HepG2 (cell line): ENCODE data around the gene PROS1. TPM values are rescaled to one million over a fixed set of nuclear protein-coding genes. Genes with fewer than 3 reads are reported as not detected.

Experiments
- ATAC-seq: fragments of 200-7000 bp; cut with Tn5 transposase; 3 replicates; pipeline ENCODE4 v1.9.1; 2020; ENCODE audit warnings: mild to moderate bottlenecking, moderate library complexity
- BruUV-seq: library from RNA; stranded (reverse); fragments of 400-500 nt; replicated peaks from 2 replicates; lab custom pipeline; 2021; lab: Mats Ljungman, UMichigan
- CTCF ChIA-PET: fragments of 300-600 bp; formaldehyde crosslinking; extraction: SDS; loops from one replicate; lab custom pipeline; 2021; ENCODE audit warnings: low total read pairs, inconsistent platforms, low intra/inter-chr PET ratio; lab: Yijun Ruan, JAX
- POLR2A ChIA-PET: fragments of 350-600 bp; sonication (Branson Sonifier 250); formaldehyde crosslinking; loops from one replicate; lab custom pipeline; 2020; ENCODE audit warnings: antibody characterized with exemption, inconsistent platforms; lab: Yijun Ruan, JAX
- DNase-seq: peaks from one replicate; pipeline ENCODE4 v3.0.0-alpha.2; 2015; ENCODE audit warnings: low spot score
- FAIRE-seq: peaks from 3 replicates; lab custom pipeline; 2011; peaks lifted over from hg19 to GRCh38; lab: Jason Lieb, UNC
- H2AFZ ChIP-seq: one replicate; pipeline ENCODE4 v1.6.1; 2011; ENCODE audit warnings: low read length, inconsistent platforms
- H3K27ac ChIP-seq: fragments of 300-600 bp; 3 replicates; pipeline ENCODE4 v1.8.0; 2011; ENCODE audit warnings: mixed run types, mild to moderate bottlenecking, mixed read lengths, low read length, inconsistent platforms; ENCODE audit not compliant: insufficient read depth; ENCODE audit errors: extremely low read length
- H3K27me3 ChIP-seq, 2 experiments: fragments of 200-600 bp in 1 of 2; 2 replicates in 1 of 2; 3 replicates in 1 of 2; pipeline versions ENCODE4 v1.6.0 to v1.8.0; 2011; ENCODE audit warnings: low read length in 2 of 2, mild to moderate bottlenecking in 2 of 2, moderate library complexity in 2 of 2, inconsistent platforms in 1 of 2; ENCODE audit not compliant: insufficient read depth in 2 of 2, control insufficient read depth in 1 of 2
- H3K36me3 ChIP-seq, 2 experiments: fragments of 200-600 bp in 1 of 2; replicated peaks in 1 of 2; 2 replicates in 1 of 2; 3 replicates in 1 of 2; pipeline versions ENCODE4 v1.5.1 to v1.8.0; 2011; ENCODE audit warnings: low read length in 2 of 2, inconsistent platforms in 1 of 2; ENCODE audit not compliant: insufficient read depth in 2 of 2, control insufficient read depth in 1 of 2
- H3K4me1 ChIP-seq: 2 replicates; pipeline ENCODE4 v1.5.1; 2012; ENCODE audit warnings: low read length, inconsistent platforms; ENCODE audit not compliant: insufficient read depth
- H3K4me2 ChIP-seq: 2 replicates; pipeline ENCODE4 v1.6.0; 2011; ENCODE audit warnings: low read depth, low read length, inconsistent platforms
- H3K4me3 ChIP-seq, 3 experiments: fragments of 200-600 bp in 1 of 3; sonication (generic), shearing (Covaris generic) in 1 of 3; replicated peaks in 1 of 3; 2 replicates each; pipeline ENCODE4 v1.5.1; 2011 to 2016; ENCODE audit warnings: low read length in 3 of 3, inconsistent platforms in 2 of 3, low read depth in 2 of 3, mild to moderate bottlenecking in 2 of 3, control low read depth in 1 of 3, mixed read lengths in 1 of 3; ENCODE audit not compliant: insufficient read depth in 1 of 3
- H3K79me2 ChIP-seq: one replicate; pipeline ENCODE4 v1.6.1; 2011; ENCODE audit warnings: low read length, inconsistent platforms; ENCODE audit not compliant: insufficient read depth
- H3K9ac ChIP-seq: 2 replicates; pipeline ENCODE4 v1.6.0; 2011; ENCODE audit warnings: mild to moderate bottlenecking, low read depth, low read length, inconsistent platforms; ENCODE audit not compliant: insufficient read depth
- H3K9me3 ChIP-seq: 2 replicates; pipeline ENCODE4 v1.5.1; 2012; ENCODE audit warnings: mild to moderate bottlenecking, low read length
- H4K20me1 ChIP-seq: 2 replicates; pipeline ENCODE4 v1.6.0; 2011; ENCODE audit warnings: inconsistent platforms, mild to moderate bottlenecking, low read length, moderate library complexity; ENCODE audit not compliant: insufficient read depth
- AHR ChIP-seq: IDR thresholded peaks from 2 replicates; pipeline ENCODE4 v1.6.1; 2018; ENCODE audit warnings: missing genetic modification reagents, missing compliant biosample characterization
- DR1 ChIP-seq: sonication (generic); formaldehyde crosslinking; IDR thresholded peaks from 2 replicates; pipeline ENCODE4 v1.8.0; 2021; ENCODE audit warnings: mild to moderate bottlenecking, missing genetic modification reagents, inconsistent platforms
- KAT2B ChIP-seq: fragments of 150-350 bp; IDR thresholded peaks from 2 replicates; pipeline ENCODE4 v1.6.1; 2014; ENCODE audit warnings: low read depth, low read length, borderline replicate concordance
- MEIS2 ChIP-seq: sonication (generic); formaldehyde crosslinking; IDR thresholded peaks from 2 replicates; pipeline ENCODE4 v1.9.0; 2021; ENCODE audit warnings: mild to moderate bottlenecking, missing genetic modification reagents
- NFKB2 ChIP-seq: sonication (generic); formaldehyde crosslinking; IDR thresholded peaks from 2 replicates; pipeline ENCODE4 v1.4.0; 2020; ENCODE audit warnings: missing genetic modification reagents, borderline replicate concordance
- NR2C2 ChIP-seq: sonication (generic); formaldehyde crosslinking; IDR thresholded peaks from 2 replicates; pipeline ENCODE4 v1.4.0; 2020; ENCODE audit warnings: missing genetic modification reagents, mild to moderate bottlenecking, moderate library complexity, borderline replicate concordance
- RXRB ChIP-seq: IDR thresholded peaks from 2 replicates; pipeline ENCODE4 v1.6.1; 2016; ENCODE audit warnings: borderline replicate concordance, missing genetic modification reagents, missing compliant biosample characterization
- SATB2 ChIP-seq: sonication (generic); formaldehyde crosslinking; IDR thresholded peaks from 2 replicates; pipeline ENCODE4 v1.5.0; 2020; ENCODE audit warnings: missing genetic modification reagents
- SRSF9 ChIP-seq: fragments of 200-400 bp; formaldehyde crosslinking; IDR thresholded peaks from 2 replicates; pipeline ENCODE4 v1.6.1; 2018; ENCODE audit warnings: borderline replicate concordance, mild to moderate bottlenecking, low read depth, low read length; ENCODE audit not compliant: insufficient read depth, poor library complexity, severe bottlenecking
- ZNF484 ChIP-seq: sonication (generic); formaldehyde crosslinking; IDR thresholded peaks from 2 replicates; pipeline ENCODE4 v1.5.1; 2020; ENCODE audit warnings: mild to moderate bottlenecking, low read depth, missing genetic modification reagents, borderline replicate concordance
- ZNF546 ChIP-seq: sonication (generic); formaldehyde crosslinking; conservative IDR thresholded peaks from 2 replicates; pipeline ENCODE4 v1.8.1; 2023; ENCODE audit warnings: mild to moderate bottlenecking, missing genetic modification reagents
- ZNF616 ChIP-seq: sonication (generic); formaldehyde crosslinking; IDR thresholded peaks from 2 replicates; pipeline ENCODE4 v1.5.0; 2020; ENCODE audit warnings: low read depth, mild to moderate bottlenecking, missing genetic modification reagents
- ZNF7 ChIP-seq: IDR thresholded peaks from 2 replicates; pipeline ENCODE4 v1.6.1; 2016; ENCODE audit warnings: missing biosample characterization, missing genetic modification reagents
- ZNF720 ChIP-seq: sonication (generic); formaldehyde crosslinking; IDR thresholded peaks from 2 replicates; pipeline ENCODE4 v1.4.0; 2020; ENCODE audit warnings: missing genetic modification reagents
- WGBS: methylation state at CpG from one replicate; pipeline ENCODE4 v1.1.6; 2017; ENCODE audit warnings: low lambda C conversion rate; 5-methylcytosine and 5-hydroxymethylcytosine counted together
- in situ Hi-C: cut with HindIII; loops from 2 replicates; pipeline ENCODE4 v1.10.0; 2017; ENCODE audit warnings: low pct_unique_long_range_greater_than_20kb; ENCODE audit not compliant: extremely low pct_ligation_motif_present
- intact Hi-C: fragments of 100-400 bp; cut with micrococcal nuclease; formaldehyde crosslinking; loops from one replicate; pipeline ENCODE4 v1.10.0; 2022; ENCODE audit not compliant: unreplicated experiment
- polyA plus RNA-seq, 8 experiments: library from polyadenylated mRNA; depleted of rRNA in 3 of 8; stranded (reverse) in 7 of 8; unstranded in 1 of 8; fragments of >200 nt; fragmentation: Illumina TruSeq in 4 of 8; extraction: Trizol in 4 of 8; gene quantifications; 2 replicates each; pipeline versions ENCODE4 v1.2.1 to v1.2.3, GENCODE V29; 2011 to 2016; ENCODE audit warnings: low read depth in 4 of 8, missing spikeins in 1 of 8, mixed read lengths in 1 of 8; ENCODE audit not compliant: insufficient read depth in 1 of 8
- total RNA-seq, 5 experiments: library from RNA; depleted of rRNA; stranded (reverse); fragments of >200 nt; fragmentation: Illumina TruSeq; extraction: Trizol; gene quantifications; 2 replicates each; pipeline ENCODE4 v1.2.3, GENCODE V29; 2016; ENCODE audit warnings: low read depth in 1 of 5
- TF ChIP-seq, protein P1 (sequence below): sonication (generic); formaldehyde crosslinking; IDR thresholded peaks from 2 replicates; pipeline ENCODE4 v1.5.0; 2020; ENCODE audit warnings: missing genetic modification reagents
- TF ChIP-seq, protein P2 (sequence below): sonication (generic); formaldehyde crosslinking; IDR thresholded peaks from 2 replicates; pipeline ENCODE4 v1.4.0; 2020; ENCODE audit warnings: missing genetic modification reagents, mild to moderate bottlenecking, borderline replicate concordance

Gene PROS1
- total and polyA plus RNA-seq, 2 of the 13 experiments (the other 11 are each of a cell fraction or from before 2014, with no cell fraction given) = 63.8 to 76.8 TPM

DNA sequence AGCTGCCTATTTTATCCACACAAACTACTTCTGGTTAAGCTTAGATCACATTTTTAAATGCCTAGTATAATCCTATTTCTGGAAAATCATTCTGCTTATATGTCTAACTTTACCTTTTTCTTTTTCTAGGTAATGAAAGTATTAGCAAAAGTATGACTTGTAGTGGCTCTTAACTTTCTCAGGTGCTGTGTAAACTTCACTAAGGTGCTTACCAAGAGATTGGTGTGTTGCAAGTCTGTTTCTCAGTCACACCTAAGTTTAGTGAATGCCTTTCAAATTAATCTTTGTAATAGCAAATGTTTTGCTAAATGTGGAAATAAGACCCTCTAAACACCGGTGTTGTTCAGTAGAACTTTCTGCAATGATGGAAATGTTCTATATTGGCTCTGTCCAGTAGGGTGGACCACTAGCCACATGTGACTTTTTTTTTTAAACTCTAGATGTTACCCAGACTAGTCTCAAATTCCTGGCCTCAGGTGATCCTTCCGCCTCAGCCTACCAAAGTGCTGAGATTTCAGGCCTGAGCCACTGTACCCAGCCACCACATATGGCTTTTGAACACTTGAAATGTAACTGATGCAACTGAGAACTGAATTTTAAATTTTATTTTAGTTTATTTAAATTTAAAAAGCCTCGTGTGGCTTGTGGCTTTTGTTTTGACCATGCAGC lies 28.3 kb upstream of the PROS1 start:
- ChIA-PET POLR2A (no interaction called here), CTCF (no interaction called here)
- no peaks in the 10 kb centered on the region for H3K4me1 ChIP-seq
- 94% methylated on average over 3 of the region's 3 CpGs for WGBS
- H3K9ac ChIP-seq = no peak overlapping the region
- TF ChIP-seq, protein P1, sequence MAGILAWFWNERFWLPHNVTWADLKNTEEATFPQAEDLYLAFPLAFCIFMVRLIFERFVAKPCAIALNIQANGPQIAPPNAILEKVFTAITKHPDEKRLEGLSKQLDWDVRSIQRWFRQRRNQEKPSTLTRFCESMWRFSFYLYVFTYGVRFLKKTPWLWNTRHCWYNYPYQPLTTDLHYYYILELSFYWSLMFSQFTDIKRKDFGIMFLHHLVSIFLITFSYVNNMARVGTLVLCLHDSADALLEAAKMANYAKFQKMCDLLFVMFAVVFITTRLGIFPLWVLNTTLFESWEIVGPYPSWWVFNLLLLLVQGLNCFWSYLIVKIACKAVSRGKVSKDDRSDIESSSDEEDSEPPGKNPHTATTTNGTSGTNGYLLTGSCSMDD = no peak
- no peak for TF ChIP-seq ZNF720 (CRISPR knock-in tag)
- TF ChIP-seq ZNF616 (CRISPR knock-in tag) = no peak
- no peak for TF ChIP-seq DR1 (CRISPR knock-in tag)
- no peak for TF ChIP-seq MEIS2 (CRISPR knock-in tag)
- no peak for TF ChIP-seq SRSF9
- no peak for TF ChIP-seq ZNF7 (CRISPR knock-in tag)
- TF ChIP-seq NFKB2 (CRISPR knock-in tag) = no peak
- no peak for TF ChIP-seq ZNF484 (CRISPR knock-in tag)
- TF ChIP-seq, protein P2, sequence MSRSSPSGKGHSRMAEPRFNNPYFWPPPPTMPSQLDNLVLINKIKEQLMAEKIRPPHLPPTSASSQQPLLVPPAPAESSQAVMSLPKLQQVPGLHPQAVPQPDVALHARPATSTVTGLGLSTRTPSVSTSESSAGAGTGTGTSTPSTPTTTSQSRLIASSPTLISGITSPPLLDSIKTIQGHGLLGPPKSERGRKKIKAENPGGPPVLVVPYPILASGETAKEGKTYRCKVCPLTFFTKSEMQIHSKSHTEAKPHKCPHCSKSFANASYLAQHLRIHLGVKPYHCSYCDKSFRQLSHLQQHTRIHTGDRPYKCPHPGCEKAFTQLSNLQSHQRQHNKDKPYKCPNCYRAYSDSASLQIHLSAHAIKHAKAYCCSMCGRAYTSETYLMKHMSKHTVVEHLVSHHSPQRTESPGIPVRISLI = no peak
- TF ChIP-seq RXRB (CRISPR knock-in tag) = no peak
- no peak for TF ChIP-seq SATB2 (CRISPR knock-in tag)
- no peak for TF ChIP-seq ZNF546 (CRISPR knock-in tag)
- TF ChIP-seq KAT2B = no peak
- no peak for TF ChIP-seq NR2C2 (CRISPR knock-in tag)
- no peak for TF ChIP-seq AHR
- no peaks in the 10 kb centered on the region for H3K9me3 ChIP-seq
- FAIRE-seq = no peak
- ATAC-seq = no peak
- DNase-seq = no peak
- no peak overlapping the region for H2AFZ ChIP-seq
- intact Hi-C loops (loop anchor here (10.0 kb wide), 1 partner anchor 243 kb away; no protein-coding TSS in a partner anchor), in situ Hi-C loops (loop anchor here (10.0 kb wide), 1 partner anchor 63 kb away; the partner anchor contains the start of genes DHFR2 and NSUN3)
- no peaks in the 10 kb centered on the region for H4K20me1 ChIP-seq
- no TSS peak for BruUV-seq
- no peaks in the 10 kb centered on the region for H3K79me2 ChIP-seq
- no peak overlapping the region for H3K4me3 ChIP-seq
- no peaks in the 10 kb centered on the region for H3K36me3 ChIP-seq
- no peak overlapping the region for H3K4me2 ChIP-seq
- no peak overlapping the region for H3K27ac ChIP-seq
- H3K27me3 ChIP-seq = no peaks in the 10 kb centered on the region
